Measurements from ENCODE around the gene POU3F2. TPM values are rescaled to one million over a fixed set of nuclear protein-coding genes. Genes with fewer than 3 reads are reported as not detected.

POU3F2 gene
- total RNA-seq, 3 donors from 2014 or later (not counting 1 experiment from before 2014, with no cell fraction given): not detected

- 34% methylated on average over 18 of the region's 18 CpGs for WGBS (ENCODE audit: insufficient coverage)
- Mint-ChIP-seq H3K9me3 (no peaks in the 10 kb centered on the region), H3K27me3 (ENCODE audit: low read depth in 2 of 2) (peaks cover 54 to 63% of the 10 kb centered on the region in 2 donors), H3K4me1 (peaks cover 14 to 20% of the 10 kb centered on the region in 2 donors), H3K27ac (no peak overlapping the region), H3K36me3 (no peaks in the 10 kb centered on the region), H3K4me3 (no peak overlapping the region)
- no peak for ATAC-seq
- Histone ChIP-seq H3K27me3 (ENCODE audit: control insufficient read depth, insufficient read depth, low read length) (peaks cover 63% of the 10 kb centered on the region), H3K36me3 (ENCODE audit: control insufficient read depth, insufficient read depth, low read length) (no peaks in the 10 kb centered on the region), H3K9me3 (ENCODE audit: control insufficient read depth, insufficient read depth, low read length) (peaks cover 4% of the 10 kb centered on the region), H3K4me3 (ENCODE audit: low read length) (no peak overlapping the region), H3K4me1 (ENCODE audit: control insufficient read depth, insufficient read depth, low read length) (peaks cover 29% of the 10 kb centered on the region), H3K27ac (ENCODE audit: low read length) (no peak overlapping the region)
- intact Hi-C loops (cut with micrococcal nuclease): loop anchor here (10.0 kb wide), 1 partner anchor 86 kb away; no protein-coding TSS in a partner anchor
- no peak for TF ChIP-seq CTCF (IDR thresholded peaks at IDR 0.05)
- no peak for DNase-seq
Measured at GRCh38 chr6:98848539-98849242, 14.3 kb downstream of the POU3F2 start.

DNA sequence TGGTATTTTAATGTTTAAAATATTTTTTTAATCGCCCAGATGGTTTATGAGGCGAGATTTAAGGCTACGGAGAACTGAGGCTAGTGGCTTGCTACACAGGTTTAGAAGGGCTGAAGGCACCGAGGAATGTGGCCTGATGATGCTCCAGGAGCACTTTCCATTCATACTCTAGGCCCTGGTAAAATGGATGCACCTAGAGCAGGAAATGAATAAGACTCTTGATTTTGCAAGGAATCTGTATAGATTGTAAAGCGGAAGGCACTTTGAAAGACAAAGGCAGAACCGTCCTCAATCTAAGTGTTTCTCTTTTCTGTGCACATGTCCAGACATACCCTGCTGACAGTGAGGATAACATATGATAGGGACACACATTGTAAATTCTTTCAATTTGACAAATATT is 30.1 kb downstream of the POU3F2 start:
- no peak overlapping the region for H3K27ac Mint-ChIP-seq
- H3K4me3 Mint-ChIP-seq: no peak overlapping the region
- WGBS (ENCODE audit: insufficient coverage): 97% methylated on average over 6 of the region's 6 CpGs

GRCh38 chr6:98871057-98871456 is 36.7 kb downstream of the POU3F2 start:
- Mint-ChIP-seq H3K36me3 (peaks cover 5% of the 10 kb centered on the region), H3K27me3 (ENCODE audit: low read depth in 2 of 2) (no peaks in the 10 kb centered on the region), H3K27ac (no peak overlapping the region), H3K9me3 (no peaks in the 10 kb centered on the region), H3K4me3 (no peak overlapping the region), H3K4me1 (no peaks in the 10 kb centered on the region)
- ATAC-seq (no peak), DNase-seq (no peak)
- Histone ChIP-seq H3K27me3 (ENCODE audit: control insufficient read depth, insufficient read depth, low read length) (no peaks in the 10 kb centered on the region), H3K36me3 (ENCODE audit: control insufficient read depth, insufficient read depth, low read length) (peaks cover 13% of the 10 kb centered on the region), H3K9me3 (ENCODE audit: control insufficient read depth, insufficient read depth, low read length) (no peaks in the 10 kb centered on the region), H3K27ac (ENCODE audit: low read length) (no peak overlapping the region), H3K4me1 (ENCODE audit: control insufficient read depth, insufficient read depth, low read length) (no peaks in the 10 kb centered on the region), H3K4me3 (ENCODE audit: low read length) (no peak overlapping the region)
- intact Hi-C loops (cut with micrococcal nuclease): no loop called here
- 93% methylated on average over 3 of the region's 3 CpGs for WGBS (ENCODE audit: insufficient coverage)
- TF ChIP-seq CTCF (IDR thresholded peaks at IDR 0.05): no peak

More for the DNA sequence above, 30.1 kb downstream of the POU3F2 start:
- H3K9me3 ChIP-seq (ENCODE audit: control insufficient read depth, insufficient read depth, low read length): no peaks in the 10 kb centered on the region
- no peaks in the 10 kb centered on the region for H3K9me3 Mint-ChIP-seq
- H3K4me1 Mint-ChIP-seq: no peaks in the 10 kb centered on the region
- H3K27ac ChIP-seq (ENCODE audit: low read length): no peak overlapping the region
- no peak for TF ChIP-seq CTCF (IDR thresholded peaks at IDR 0.05)
- intact Hi-C loops (cut with micrococcal nuclease): no loop called here
- H3K36me3 Mint-ChIP-seq: peaks cover 7% of the 10 kb centered on the region
- no peak overlapping the region for H3K4me3 ChIP-seq (ENCODE audit: low read length)
- peaks cover 2% of the 10 kb centered on the region for H3K36me3 ChIP-seq (ENCODE audit: control insufficient read depth, insufficient read depth, low read length)
- no peaks in the 10 kb centered on the region for H3K27me3 ChIP-seq (ENCODE audit: control insufficient read depth, insufficient read depth, low read length)
- DNase-seq: no peak
- no peak for ATAC-seq
- H3K27me3 Mint-ChIP-seq (ENCODE audit: low read depth in 2 of 2): no peaks in the 10 kb centered on the region
- no peaks in the 10 kb centered on the region for H3K4me1 ChIP-seq (ENCODE audit: control insufficient read depth, insufficient read depth, low read length)

DNA sequence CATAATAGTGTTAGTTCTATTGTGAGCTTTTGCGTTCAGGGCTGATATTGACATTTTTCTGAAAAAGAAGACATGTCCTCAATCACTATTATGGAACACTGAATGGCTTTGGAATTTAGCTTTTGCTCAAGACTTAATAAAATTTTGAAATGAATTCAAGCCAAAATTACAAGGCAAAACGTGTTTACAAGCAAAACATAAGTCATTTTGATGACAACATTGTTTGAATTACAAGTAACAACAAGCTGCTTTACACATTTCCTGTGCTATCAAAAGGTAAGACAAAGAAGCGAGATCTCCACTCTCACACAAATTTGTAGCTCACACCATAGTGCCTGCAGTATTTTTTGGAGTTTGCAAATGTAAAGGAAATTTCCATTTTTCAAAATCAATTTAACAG is 37.4 kb downstream of the POU3F2 start:
- H3K4me1 Mint-ChIP-seq: no peaks in the 10 kb centered on the region
- Histone ChIP-seq H3K27me3 (ENCODE audit: control insufficient read depth, insufficient read depth, low read length) (no peaks in the 10 kb centered on the region), H3K27ac (ENCODE audit: low read length) (no peak overlapping the region), H3K4me1 (ENCODE audit: control insufficient read depth, insufficient read depth, low read length) (no peaks in the 10 kb centered on the region), H3K4me3 (ENCODE audit: low read length) (no peak overlapping the region), H3K36me3 (ENCODE audit: control insufficient read depth, insufficient read depth, low read length) (peaks cover 15% of the 10 kb centered on the region), H3K9me3 (ENCODE audit: control insufficient read depth, insufficient read depth, low read length) (no peaks in the 10 kb centered on the region)
- no peak for TF ChIP-seq CTCF (IDR thresholded peaks at IDR 0.05)
- intact Hi-C loops (cut with micrococcal nuclease): no loop called here
- H3K4me3 Mint-ChIP-seq: no peak overlapping the region
- 80% methylated on average over 1 of the region's 3 CpGs for WGBS (ENCODE audit: insufficient coverage)
- no peak for DNase-seq
- no peak for ATAC-seq
- peaks cover 8% of the 10 kb centered on the region for H3K36me3 Mint-ChIP-seq
- no peaks in the 10 kb centered on the region for H3K9me3 Mint-ChIP-seq
- H3K27me3 Mint-ChIP-seq (ENCODE audit: low read depth in 2 of 2): no peaks in the 10 kb centered on the region
- H3K27ac Mint-ChIP-seq: no peak overlapping the region
